ENCODE measurements around the gene PEPD. TPM values are rescaled to one million over a fixed set of nuclear protein-coding genes. Genes with fewer than 3 reads are reported as not detected.

Gene PEPD
- total RNA-seq, 1 donor, result 87.9 TPM

DNA sequence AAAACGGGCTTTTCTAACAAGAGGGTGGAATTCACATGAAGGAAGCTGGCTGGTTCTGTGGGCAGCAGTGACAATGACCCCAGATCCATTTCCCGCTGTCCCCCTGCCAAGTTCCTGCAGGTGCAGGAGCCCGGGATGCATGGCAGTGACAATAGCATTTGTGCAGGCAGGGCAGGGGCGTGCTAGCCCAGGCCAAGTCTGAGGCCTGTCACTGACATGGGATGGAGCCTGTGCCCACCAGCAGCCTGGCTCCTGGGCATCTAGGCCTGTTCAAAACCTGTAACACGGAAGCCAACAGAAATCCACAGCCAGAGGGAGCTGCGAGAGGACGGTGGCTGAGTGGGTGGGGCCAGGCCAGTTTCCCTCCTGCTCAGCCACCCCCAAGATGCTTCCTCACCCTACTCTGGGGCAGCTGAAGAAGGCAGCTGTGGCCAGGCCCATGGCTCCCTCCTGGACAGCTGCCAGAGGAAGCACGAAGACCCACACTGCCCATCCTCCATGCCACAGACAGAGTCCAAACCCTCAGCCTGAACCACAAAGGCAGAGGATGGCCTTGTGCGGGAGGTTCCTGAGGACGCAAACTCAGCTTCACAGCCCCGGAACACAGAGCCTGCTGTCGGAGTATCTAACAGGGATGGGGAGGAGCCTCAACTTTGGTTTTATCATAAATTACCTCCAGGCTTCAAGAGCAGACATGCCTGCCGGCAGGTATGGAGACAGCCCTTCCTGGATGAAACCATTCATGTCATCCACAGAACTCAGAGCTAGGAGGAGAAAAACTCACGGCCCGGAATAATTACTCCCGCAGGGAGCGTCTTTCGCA is 74.0 kb downstream of the PEPD start:
- DNase-seq (ENCODE audit: insufficient read length, low spot score, missing footprints), result peak; percentile 52
- TF ChIP-seq, protein P1, sequence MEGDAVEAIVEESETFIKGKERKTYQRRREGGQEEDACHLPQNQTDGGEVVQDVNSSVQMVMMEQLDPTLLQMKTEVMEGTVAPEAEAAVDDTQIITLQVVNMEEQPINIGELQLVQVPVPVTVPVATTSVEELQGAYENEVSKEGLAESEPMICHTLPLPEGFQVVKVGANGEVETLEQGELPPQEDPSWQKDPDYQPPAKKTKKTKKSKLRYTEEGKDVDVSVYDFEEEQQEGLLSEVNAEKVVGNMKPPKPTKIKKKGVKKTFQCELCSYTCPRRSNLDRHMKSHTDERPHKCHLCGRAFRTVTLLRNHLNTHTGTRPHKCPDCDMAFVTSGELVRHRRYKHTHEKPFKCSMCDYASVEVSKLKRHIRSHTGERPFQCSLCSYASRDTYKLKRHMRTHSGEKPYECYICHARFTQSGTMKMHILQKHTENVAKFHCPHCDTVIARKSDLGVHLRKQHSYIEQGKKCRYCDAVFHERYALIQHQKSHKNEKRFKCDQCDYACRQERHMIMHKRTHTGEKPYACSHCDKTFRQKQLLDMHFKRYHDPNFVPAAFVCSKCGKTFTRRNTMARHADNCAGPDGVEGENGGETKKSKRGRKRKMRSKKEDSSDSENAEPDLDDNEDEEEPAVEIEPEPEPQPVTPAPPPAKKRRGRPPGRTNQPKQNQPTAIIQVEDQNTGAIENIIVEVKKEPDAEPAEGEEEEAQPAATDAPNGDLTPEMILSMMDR (IDR thresholded peaks at IDR 0.05; ENCODE audit: extremely low read depth, low read depth, low read length), result no peak
- no peaks in the 10 kb centered on the region for H3K27me3 ChIP-seq (ENCODE audit: insufficient read depth, low read length)
- H2AFZ ChIP-seq (ENCODE audit: low read length), result no peak overlapping the region
- no peaks in the 10 kb centered on the region for H3K9me3 ChIP-seq (ENCODE audit: low read depth, low read length)
- no peaks in the 10 kb centered on the region for H4K20me1 ChIP-seq (ENCODE audit: insufficient read depth, low read length)
- no peak overlapping the region for H3K4me2 ChIP-seq (ENCODE audit: insufficient read depth, low read length)
- H3K27ac ChIP-seq (ENCODE audit: low read depth, low read length), result no peak overlapping the region
- H3K36me3 ChIP-seq (ENCODE audit: insufficient read depth, low read length), result no peaks in the 10 kb centered on the region
- no peaks in the 10 kb centered on the region for H3K79me2 ChIP-seq (ENCODE audit: insufficient read depth, low read length)
- H3K4me3 ChIP-seq (ENCODE audit: insufficient read depth, low read length), result no peak overlapping the region
- peaks cover 23% of the 10 kb centered on the region for H3K4me1 ChIP-seq (ENCODE audit: insufficient read depth, low read length)

DNA sequence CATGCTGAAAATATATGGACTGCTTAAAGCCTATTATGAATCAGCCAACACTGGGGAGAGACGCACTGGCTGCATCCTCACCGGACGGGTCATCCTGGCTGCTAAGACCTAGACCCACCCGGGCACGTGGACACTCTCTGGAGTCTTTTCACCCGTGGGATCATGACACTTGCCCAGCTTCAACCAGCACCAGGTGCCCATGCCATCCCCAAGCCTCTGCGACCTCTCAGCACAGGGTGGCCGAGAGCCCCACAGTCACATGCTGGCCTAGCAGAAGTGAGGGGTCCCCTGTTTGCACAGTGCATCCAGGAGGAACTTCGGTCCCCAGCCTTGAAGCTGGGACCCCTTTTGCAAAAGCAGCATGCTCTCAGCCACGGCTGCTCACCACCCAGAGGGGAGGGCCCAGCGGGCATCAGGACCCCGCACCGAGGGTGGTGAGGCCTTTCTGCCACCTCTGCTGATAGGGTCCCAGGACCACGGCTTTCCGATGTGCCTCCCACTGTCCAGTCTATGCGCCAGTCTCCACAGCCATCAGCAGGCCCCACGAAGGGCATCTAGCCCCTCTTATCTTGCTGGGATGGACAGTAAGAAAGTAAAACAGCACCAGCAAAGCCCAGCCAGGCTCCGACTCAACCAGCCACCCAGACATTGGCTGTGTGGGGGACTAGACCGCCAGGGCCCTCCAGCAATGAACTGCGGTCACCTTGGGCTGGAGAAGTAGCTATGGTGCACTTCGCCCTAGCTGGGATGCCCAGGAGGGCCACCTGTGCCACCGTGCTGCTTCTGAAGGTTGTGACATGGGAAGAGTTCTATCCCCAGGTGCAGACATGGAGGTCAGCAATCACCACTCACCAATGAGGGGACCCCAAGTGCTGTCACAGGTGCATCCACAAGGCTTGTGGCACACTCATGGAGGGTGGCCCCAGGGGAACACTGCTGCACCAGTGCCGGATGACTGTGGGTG is 75.0 kb downstream of the PEPD start:
- Histone ChIP-seq H2AFZ (ENCODE audit: low read length) (no peak overlapping the region), H3K27me3 (ENCODE audit: insufficient read depth, low read length) (no peaks in the 10 kb centered on the region), H3K79me2 (ENCODE audit: insufficient read depth, low read length) (no peaks in the 10 kb centered on the region), H3K36me3 (ENCODE audit: insufficient read depth, low read length) (no peaks in the 10 kb centered on the region), H3K4me1 (ENCODE audit: insufficient read depth, low read length) (peaks cover 23% of the 10 kb centered on the region), H3K4me2 (ENCODE audit: insufficient read depth, low read length) (no peak overlapping the region), H4K20me1 (ENCODE audit: insufficient read depth, low read length) (no peaks in the 10 kb centered on the region), H3K9me3 (ENCODE audit: low read depth, low read length) (no peaks in the 10 kb centered on the region), H3K4me3 (ENCODE audit: insufficient read depth, low read length) (no peak overlapping the region), H3K27ac (ENCODE audit: low read depth, low read length) (peak overlapping the region; percentile 68)
- peak; percentile 89 for DNase-seq (ENCODE audit: insufficient read length, low spot score, missing footprints)
- TF ChIP-seq, protein P1 (IDR thresholded peaks at IDR 0.05; ENCODE audit: extremely low read depth, low read depth, low read length), result no peak

DNA sequence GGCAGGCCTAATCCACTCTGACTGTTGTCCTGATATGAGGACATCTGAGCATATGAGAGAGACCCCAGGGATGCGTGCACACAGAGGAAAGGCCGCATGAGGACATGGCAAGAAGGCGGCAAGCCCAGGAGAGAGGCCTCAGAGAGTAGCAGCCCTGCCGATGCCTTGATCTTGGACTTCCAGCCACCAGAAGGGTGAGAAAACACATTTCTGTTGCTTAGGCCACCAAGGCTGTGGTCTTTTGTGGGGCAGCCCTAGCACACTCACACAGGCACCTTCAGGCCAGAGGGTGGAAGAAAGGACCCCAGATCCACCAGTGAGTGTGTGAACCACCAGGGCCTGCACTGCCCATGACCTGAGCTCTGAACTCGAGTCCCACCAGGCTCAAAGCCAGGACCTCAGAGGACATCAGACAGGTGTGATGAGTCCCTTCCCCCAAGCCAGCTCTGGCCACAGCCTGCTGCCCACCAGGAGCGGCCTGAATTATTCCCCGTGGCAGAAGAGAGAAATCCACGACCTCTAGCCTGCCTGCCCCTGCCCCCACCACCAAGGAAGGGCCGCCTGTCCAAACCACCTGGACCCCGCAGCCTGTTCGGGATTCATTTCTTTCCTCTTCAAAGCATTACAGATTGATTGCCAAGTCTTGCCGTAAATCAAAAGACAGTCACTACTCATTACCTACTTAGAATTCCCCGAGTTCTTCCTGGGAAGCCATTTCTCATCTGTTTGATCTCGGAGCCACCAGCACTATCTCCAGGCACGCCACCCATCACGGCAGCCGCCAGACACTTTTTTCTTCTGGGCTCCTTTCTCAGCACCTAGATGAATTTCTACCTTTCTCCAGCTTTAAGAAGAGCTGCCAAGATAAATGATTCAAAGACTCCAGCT is 75.9 kb downstream of the PEPD start:
- Histone ChIP-seq H4K20me1 (ENCODE audit: insufficient read depth, low read length) (no peaks in the 10 kb centered on the region), H3K4me2 (ENCODE audit: insufficient read depth, low read length) (no peak overlapping the region), H3K9me3 (ENCODE audit: low read depth, low read length) (no peaks in the 10 kb centered on the region), H3K27me3 (ENCODE audit: insufficient read depth, low read length) (no peaks in the 10 kb centered on the region), H3K27ac (ENCODE audit: low read depth, low read length) (peak overlapping the region; percentile 68), H3K4me1 (ENCODE audit: insufficient read depth, low read length) (peaks cover 23% of the 10 kb centered on the region), H2AFZ (ENCODE audit: low read length) (no peak overlapping the region), H3K36me3 (ENCODE audit: insufficient read depth, low read length) (no peaks in the 10 kb centered on the region), H3K79me2 (ENCODE audit: insufficient read depth, low read length) (no peaks in the 10 kb centered on the region), H3K4me3 (ENCODE audit: insufficient read depth, low read length) (no peak overlapping the region)
- DNase-seq (ENCODE audit: insufficient read length, low spot score, missing footprints), result peak; percentile 34
- TF ChIP-seq, protein P1 (IDR thresholded peaks at IDR 0.05; ENCODE audit: extremely low read depth, low read depth, low read length), result no peak

All from osteoblast (primary cell).